Choroid plexus epithelial cell (primary cell): ENCODE measurements around the gene POLA1.
A peak's percentile ranks its signal among the peaks of the same experiment; 100 is the strongest.
"Not testable (repeated sequence)": the region's sequence is repeated elsewhere in the genome, so short reads cannot be mapped to it uniquely, and the experiment has no call there.

Experiments used
- DNase-seq: peaks from one replicate; pipeline ENCODE4 v3.0.0-alpha.2; 2010; ENCODE audit warnings: low read depth
- H3K4me3 ChIP-seq: 2 replicates; pipeline ENCODE4 v1.5.1; 2011; ENCODE audit warnings: low read depth, mild to moderate bottlenecking, control low read depth, low read length, moderate library complexity
- CTCF ChIP-seq: conservative IDR thresholded peaks from 2 replicates; pipeline ENCODE4 v1.5.1; 2011; ENCODE audit warnings: low read depth, mild to moderate bottlenecking, control low read depth, inconsistent platforms, low read length, moderate library complexity

Gene POLA1

GRCh38 chrX:24790166-24790565, 96.4 kb downstream of the POLA1 start:
- peak; percentile 1 for DNase-seq
- TF ChIP-seq CTCF: no peak
- H3K4me3 ChIP-seq: no peak overlapping the region

- no peak for TF ChIP-seq CTCF
- no peak overlapping the region for H3K4me3 ChIP-seq
- DNase-seq: no peak
Measured at GRCh38 chrX:24796204-24796603, 102.5 kb downstream of the POLA1 start.

- no peak for TF ChIP-seq CTCF
- no peak overlapping the region for H3K4me3 ChIP-seq
- no peak for DNase-seq
Measured at GRCh38 chrX:24799078-24799477, 105.4 kb downstream of the POLA1 start.

GRCh38 chrX:24799565-24799964, 105.8 kb downstream of the POLA1 start:
- TF ChIP-seq CTCF: no peak
- H3K4me3 ChIP-seq: no peak overlapping the region
- DNase-seq: no peak

- no peak overlapping the region for H3K4me3 ChIP-seq
- no peak for DNase-seq
- TF ChIP-seq CTCF: no peak
Measured at GRCh38 chrX:24805201-24805600, 111.5 kb downstream of the POLA1 start.

GRCh38 chrX:24819807-24820206, 126.1 kb downstream of the POLA1 start:
- DNase-seq, H3K4me3 ChIP-seq: not testable (repeated sequence)

- TF ChIP-seq CTCF: no peak
- H3K4me3 ChIP-seq: no peak overlapping the region
- DNase-seq: no peak
Measured at GRCh38 chrX:24828147-24828546, 134.4 kb downstream of the POLA1 start.

- H3K4me3 ChIP-seq: no peak overlapping the region
- no peak for DNase-seq
- TF ChIP-seq CTCF: no peak
Measured at GRCh38 chrX:24828600-24828999, 134.9 kb downstream of the POLA1 start.
